Pancreas (tissue), 10 donors: ENCODE measurements around the gene FSHB. TPM values are rescaled to one million over a fixed set of nuclear protein-coding genes. Genes with fewer than 3 reads are reported as not detected.
"Not testable (repeated sequence)": the region's sequence is repeated elsewhere in the genome, so short reads cannot be mapped to it uniquely, and the experiment has no call there.

Experiments used
- ATAC-seq, 4 donors: fragments of 200-7000 bp; cut with Tn5 transposase; one replicate each; pipeline versions ENCODE4 v1.8.0 to v1.9.1; 2020; ENCODE audit warnings: mild to moderate bottlenecking in 4 of 4, moderate library complexity in 4 of 4
- DNase-seq, 6 donors: peaks; one replicate each; pipeline ENCODE4 v3.0.0-alpha.2; 2020
- FAIRE-seq: peaks from 2 replicates; lab custom pipeline; 2012; peaks lifted over from hg19 to GRCh38; lab: Jason Lieb, UNC
- H3K27ac ChIP-seq, 4 donors: fragments of 200-600 bp; sonication (generic); 1 replicate in 3 of 4; 2 replicates in 1 of 4; pipeline versions ENCODE4 v1.5.0 to v1.8.0; 2020
- H3K27me3 ChIP-seq, 4 donors: fragments of 200-600 bp; one replicate each; pipeline ENCODE4 v1.8.0; 2021
- H3K36me3 ChIP-seq, 3 donors: fragments of 200-600 bp; sonication (generic) in 1 of 3; one replicate each; pipeline versions ENCODE4 v1.5.0 to v1.8.0; 2020 to 2021
- H3K4me1 ChIP-seq, 3 donors: fragments of 200-600 bp; one replicate each; pipeline ENCODE4 v1.8.0; 2021
- H3K4me3 ChIP-seq, 4 donors: fragments of 200-600 bp; sonication (generic) in 2 of 4; one replicate each; pipeline versions ENCODE4 v1.5.0 to v1.8.0; 2020 to 2021
- H3K9me3 ChIP-seq, 4 donors: fragments of 200-600 bp; one replicate each; pipeline ENCODE4 v1.8.0; 2021
- CTCF ChIP-seq, 4 donors: fragments of 200-600 bp; sonication (generic) in 3 of 4; IDR thresholded peaks; one replicate each; pipeline versions ENCODE4 v1.5.0 to v1.8.0; 2021; ENCODE audit warnings: antibody characterized with exemption in 4 of 4
- WGBS, 2 donors: extraction: QIAGEN DNeasy Blood & Tissue Kit; methylation state at CpG; one replicate each; pipeline ENCODE4 v1.1.7; 2013; 5-methylcytosine and 5-hydroxymethylcytosine counted together
- intact Hi-C, 3 donors: fragments of 100-400 bp; cut with DNase I; formaldehyde crosslinking; loops; one replicate each; pipeline versions ENCODE4 v1.11.1 to v1.14.2; 2022
- polyA plus RNA-seq, 2 donors: library from polyadenylated mRNA; stranded (reverse); fragments of 200-250 nt; gene quantifications; one replicate each; pipeline ENCODE4 v1.2.3, GENCODE V29; 2013
- total RNA-seq, 6 donors: library from RNA; stranded (reverse); fragmentation: NEBNext Ultra II Directional in 4 of 6; extraction: Animal tissue kit (Norgen Biotek cat#: 25700) in 4 of 6; gene quantifications; one replicate each; pipeline versions ENCODE4 v1.2.1 to v1.2.4, GENCODE V29; 2021 to 2023
- donor health status: healthy with polysubstance abuse.
- donor health status: DM: no; HTN: no; CAD: no; lungs with moderate emphysema.
- donor health status: DM: no; HTN: no; CAD: no.
- donor health status: control.
- donor health status: control.
- donor health status: Bipolar disorder and iron deficiency.
- donor health status: DM: yes; HTN: yes; CAD: no.
- donor health status: DM: no; HTN: no; CAD: no.
- donor health status: DM: no; HTN: no; CAD: no.
- donor health status: DM: yes; HTN: yes; CAD: no.

The FSHB gene
- total RNA-seq (not detected), polyA plus RNA-seq (under 1 TPM in 1 of 2 donors, not detected in 1; 0.07 TPM)

- DNase-seq (no peak), ATAC-seq (no peak), FAIRE-seq (no peak)
- no peak for TF ChIP-seq CTCF (IDR thresholded peaks at IDR 0.05)
- intact Hi-C loops, result no loop called here
- 65 to 67% methylated on average over 3 of the region's 3 CpGs for WGBS, 2 donors
- H3K27ac ChIP-seq, result no peak within 1 kb of the TSS
- H3K9me3 ChIP-seq, result no peaks in the 10 kb centered on the region
- H3K4me3 ChIP-seq, result no peak within 1 kb of the TSS
- no peaks in the 10 kb centered on the region for H3K27me3 ChIP-seq
- H3K36me3 ChIP-seq, result no peaks in the 10 kb centered on the region
- H3K4me1 ChIP-seq, result no peaks in the 10 kb centered on the region
Measured at GRCh38 chr11:30230714-30231113, at the start of gene FSHB. Gene FSHB, plus strand, starts transcription at chr11:30231014. Its CDS starts 889 bp downstream, at chr11:30231903.

GRCh38 chr11:30186748-30187147, 44.1 kb upstream of the FSHB start:
- no peak for TF ChIP-seq CTCF (IDR thresholded peaks at IDR 0.05)
- ATAC-seq (no peak), FAIRE-seq (no peak), DNase-seq (no peak)
- Histone ChIP-seq H3K4me3 (no peak overlapping the region), H3K9me3 (no peaks in the 10 kb centered on the region), H3K27me3 (no peaks in the 10 kb centered on the region), H3K36me3 (no peaks in the 10 kb centered on the region), H3K27ac (no peak overlapping the region), H3K4me1 (no peaks in the 10 kb centered on the region)
- WGBS, 2 donors, result 72 to 93% methylated on average over 3 of the region's 3 CpGs
- intact Hi-C loops, result no loop called here

- Histone ChIP-seq H3K4me1 (no peaks in the 10 kb centered on the region), H3K36me3 (no peaks in the 10 kb centered on the region), H3K9me3 (no peaks in the 10 kb centered on the region), H3K27me3 (no peaks in the 10 kb centered on the region), H3K27ac (no peak overlapping the region), H3K4me3 (no peak overlapping the region)
- TF ChIP-seq CTCF (IDR thresholded peaks at IDR 0.05), result no peak
- no peak for ATAC-seq
- intact Hi-C loops, result loop anchor here in 1 of 3 donors (10.0 kb wide), 1 partner anchor 68 kb away; no protein-coding TSS in a partner anchor
- FAIRE-seq, result no peak
- DNase-seq, result no peak
Measured at GRCh38 chr11:30192620-30193019, 38.2 kb upstream of the FSHB start.

- intact Hi-C loops, result loop anchor here in 1 of 3 donors (10.0 kb wide), 1 partner anchor 72 kb away; no protein-coding TSS in a partner anchor
- no peak overlapping the region for H3K27ac ChIP-seq
- no peaks in the 10 kb centered on the region for H3K9me3 ChIP-seq
- H3K4me3 ChIP-seq, result no peak overlapping the region
- FAIRE-seq (no peak), DNase-seq (peak; percentile 32 to 81 (median 62)), ATAC-seq (peak; percentile 80 to 98 (median 94))
- H3K27me3 ChIP-seq, result no peaks in the 10 kb centered on the region
- no peaks in the 10 kb centered on the region for H3K36me3 ChIP-seq
- H3K4me1 ChIP-seq, result no peaks in the 10 kb centered on the region
- TF ChIP-seq CTCF (IDR thresholded peaks at IDR 0.05), result peak; percentile 61 to 81 (median 73)
- 11 to 14% methylated on average over 6 of the region's 6 CpGs for WGBS, 2 donors
Measured at GRCh38 chr11:30196400-30197206, 34.2 kb upstream of the FSHB start.

- DNase-seq (no peak), FAIRE-seq (no peak), ATAC-seq (no peak)
- intact Hi-C loops, result loop anchor here in 1 of 3 donors (10.0 kb wide), 1 partner anchor 73 kb away; no protein-coding TSS in a partner anchor
- H3K27me3 ChIP-seq, result no peaks in the 10 kb centered on the region
- 76 to 88% methylated on average over 2 of the region's 2 CpGs for WGBS, 2 donors
- TF ChIP-seq CTCF (IDR thresholded peaks at IDR 0.05), result no peak
- no peaks in the 10 kb centered on the region for H3K4me1 ChIP-seq
- H3K36me3 ChIP-seq, result no peaks in the 10 kb centered on the region
- no peak overlapping the region for H3K27ac ChIP-seq
- no peaks in the 10 kb centered on the region for H3K9me3 ChIP-seq
- no peak overlapping the region for H3K4me3 ChIP-seq
Measured at GRCh38 chr11:30197869-30198268, 32.9 kb upstream of the FSHB start.

GRCh38 chr11:30202989-30203388, 27.8 kb upstream of the FSHB start:
- intact Hi-C loops, H3K36me3 ChIP-seq, H3K4me1 ChIP-seq, H3K27ac ChIP-seq, DNase-seq, H3K9me3 ChIP-seq, FAIRE-seq, H3K4me3 ChIP-seq, H3K27me3 ChIP-seq, ATAC-seq: not testable (repeated sequence)
- WGBS, 2 donors, result 84% methylated on average over 6 of the region's 6 CpGs
